Right lobe of liver (tissue), 6 donors: Measurements from ENCODE around the gene RPL18. TPM values are rescaled to one million over a fixed set of nuclear protein-coding genes. Genes with fewer than 3 reads are reported as not detected.

Source experiments
- ATAC-seq, 4 donors: fragments of 200-7000 bp; cut with Tn5 transposase; one replicate each; pipeline ENCODE4 v1.9.1; 2020; ENCODE audit warnings: mild to moderate bottlenecking in 4 of 4, moderate library complexity in 4 of 4
- DNase-seq, 3 donors: peaks; one replicate each; pipeline ENCODE4 v3.0.0-alpha.2; 2020
- H3K27ac ChIP-seq, 3 donors: fragments of 200-600 bp; one replicate each; pipeline ENCODE4 v1.8.0; 2022
- H3K27me3 ChIP-seq, 2 donors: fragments of 200-600 bp; one replicate each; pipeline ENCODE4 v1.8.0; 2022
- H3K36me3 ChIP-seq, 4 donors: fragments of 200-600 bp; sonication (generic) in 1 of 4; one replicate each; pipeline versions ENCODE4 v1.5.1 to v1.8.0; 2017 to 2022; ENCODE audit warnings: control low read depth in 1 of 4
- H3K4me1 ChIP-seq, 4 donors: fragments of 200-600 bp; sonication (generic) in 1 of 4; one replicate each; pipeline versions ENCODE4 v1.5.1 to v1.8.0; 2017 to 2022; ENCODE audit warnings: control low read depth in 1 of 4
- H3K4me3 ChIP-seq, 3 donors: fragments of 200-600 bp; one replicate each; pipeline ENCODE4 v1.8.0; 2022
- H3K9me3 ChIP-seq, 4 donors: fragments of 200-600 bp; sonication (generic) in 1 of 4; one replicate each; pipeline versions ENCODE4 v1.5.1 to v1.8.0; 2017 to 2022; ENCODE audit warnings: control low read depth in 1 of 4
- CTCF ChIP-seq, 4 donors: fragments of 200-600 bp in 3 of 4; fragments of 450-650 bp in 1 of 4; IDR thresholded peaks; one replicate each; pipeline versions ENCODE4 v1.5.1 to v1.8.0; 2016 to 2022; ENCODE audit warnings: antibody characterized with exemption in 4 of 4, mild to moderate bottlenecking in 2 of 4
- POLR2A ChIP-seq: fragments of 450-650 bp; IDR thresholded peaks from one replicate; pipeline ENCODE4 v1.6.1; 2017; ENCODE audit warnings: antibody characterized with exemption, mild to moderate bottlenecking
- WGBS: methylation state at CpG from one replicate; pipeline ENCODE4 v1.1.6; 2018; ENCODE audit warnings: low coverage, low lambda C conversion rate; ENCODE audit not compliant: insufficient coverage; ENCODE audit errors: missing lambda C conversion rate; 5-methylcytosine and 5-hydroxymethylcytosine counted together
- intact Hi-C, 2 donors: fragments of 100-400 bp; cut with DNase I; formaldehyde crosslinking; loops; one replicate each; pipeline versions ENCODE4 v1.11.2 to v1.14.1; 2022
- total RNA-seq, 6 experiments: library from RNA; depleted of rRNA in 2 of 6; stranded (reverse); fragments of >200 nt in 2 of 6; fragmentation: NEBNext Ultra II Directional in 3 of 6; extraction: Animal tissue kit (Norgen Biotek cat#: 25700) in 3 of 6; gene quantifications; one replicate each; pipeline versions ENCODE4 v1.1.0 to v1.2.4, GENCODE V29; 2016 to 2023
- donor health status: DM: no; HTN: yes; CAD: no.
- donor health status: DM: no; HTN: no; CAD: no.
- donor health status: DM: no; HTN: no; CAD: no.
- donor health status: DM: no; HTN: yes; CAD: no.
- donor health status: DM: no; HTN: yes; CAD: no.

The RPL18 gene
- total RNA-seq, 6 experiments from 2014 or later, result 355 to 867 (median 385) TPM

- ATAC-seq, result no peak
- no peaks in the 10 kb centered on the region for H3K9me3 ChIP-seq
- TF ChIP-seq CTCF (IDR thresholded peaks at IDR 0.05) (no peak), POLR2A (no peak)
- no peaks in the 10 kb centered on the region for H3K36me3 ChIP-seq
- no peak overlapping the region for H3K4me3 ChIP-seq
- no peaks in the 10 kb centered on the region for H3K27me3 ChIP-seq
- 76% methylated on average over 2 of the region's 5 CpGs for WGBS
- no peak overlapping the region for H3K27ac ChIP-seq
- no peaks in the 10 kb centered on the region for H3K4me1 ChIP-seq
- DNase-seq, result no peak
- intact Hi-C loops, result no loop called here
Measured at GRCh38 chr19:48651683-48652048, 32.7 kb upstream of the RPL18 start.

GRCh38 chr19:48650974-48651682 is 32.1 kb upstream of the RPL18 start:
- H3K9me3 ChIP-seq, result no peaks in the 10 kb centered on the region
- no peak overlapping the region for H3K27ac ChIP-seq
- intact Hi-C loops, result no loop called here
- DNase-seq (no peak), ATAC-seq (no peak)
- 83% methylated on average over 7 of the region's 12 CpGs for WGBS
- no peak overlapping the region for H3K4me3 ChIP-seq
- no peaks in the 10 kb centered on the region for H3K4me1 ChIP-seq
- H3K36me3 ChIP-seq, result no peaks in the 10 kb centered on the region
- H3K27me3 ChIP-seq, result no peaks in the 10 kb centered on the region
- TF ChIP-seq POLR2A (no peak), CTCF (IDR thresholded peaks at IDR 0.05) (no peak)

DNA sequence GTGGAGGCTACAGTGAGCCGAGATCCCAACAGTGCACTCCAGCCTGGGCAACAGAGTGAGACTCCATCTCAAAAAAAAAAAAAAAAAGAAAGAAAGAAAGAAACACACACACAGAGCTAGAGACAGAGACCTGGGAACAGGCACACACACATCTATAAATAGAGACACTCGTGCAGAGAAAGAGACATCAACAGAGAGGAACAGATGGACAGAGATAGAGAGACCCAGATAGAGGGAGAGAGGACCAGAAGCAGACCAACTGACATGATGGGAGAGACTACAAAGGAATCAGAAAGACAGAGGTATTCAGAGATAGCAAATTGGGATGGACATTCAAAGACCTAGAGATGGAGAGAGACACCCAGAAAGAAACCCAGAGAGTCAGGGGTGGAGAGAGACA is 29.2 kb upstream of the RPL18 start:
- no peaks in the 10 kb centered on the region for H3K9me3 ChIP-seq
- intact Hi-C loops, result no loop called here
- H3K27me3 ChIP-seq, result no peaks in the 10 kb centered on the region
- TF ChIP-seq CTCF (IDR thresholded peaks at IDR 0.05) (no peak), POLR2A (no peak)
- WGBS, result 46% methylated on average over 2 of the region's 2 CpGs
- H3K4me3 ChIP-seq, result no peak overlapping the region
- H3K4me1 ChIP-seq, result peaks cover 0 to 2% (median 0%) of the 10 kb centered on the region in 4 donors
- DNase-seq, result no peak
- H3K27ac ChIP-seq, result no peak overlapping the region
- no peak for ATAC-seq
- H3K36me3 ChIP-seq, result no peaks in the 10 kb centered on the region

DNA sequence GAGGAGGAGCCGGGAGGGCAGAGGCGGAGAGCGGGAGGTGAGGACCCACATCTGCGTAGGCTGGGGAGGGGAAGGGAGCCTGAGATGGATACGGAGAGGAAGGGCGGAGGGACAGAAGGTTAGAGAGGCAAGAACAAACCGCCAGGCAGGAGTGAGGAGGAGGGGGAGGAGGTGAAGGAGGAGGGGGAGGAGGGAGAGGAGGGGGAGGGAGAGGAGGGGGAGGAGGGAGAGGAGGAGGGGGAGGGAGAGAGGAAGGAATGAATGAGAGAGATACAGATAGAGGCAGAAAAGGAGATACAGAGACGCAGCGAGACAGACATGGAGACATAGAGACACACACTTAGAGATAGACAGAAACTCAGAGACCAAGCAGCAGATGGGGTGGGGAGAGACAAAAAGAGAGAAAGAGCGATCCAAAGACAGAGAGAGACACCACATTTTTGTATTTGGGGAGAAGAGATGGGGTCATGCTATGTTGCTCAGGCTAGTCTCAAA is 27.8 kb upstream of the RPL18 start:
- Histone ChIP-seq H3K4me3 (no peak overlapping the region), H3K36me3 (no peaks in the 10 kb centered on the region), H3K27me3 (no peaks in the 10 kb centered on the region), H3K27ac (no peak overlapping the region), H3K4me1 (peaks cover 0 to 2% (median 0%) of the 10 kb centered on the region in 4 donors), H3K9me3 (no peaks in the 10 kb centered on the region)
- no peak for TF ChIP-seq CTCF (IDR thresholded peaks at IDR 0.05)
- ATAC-seq, result no peak
- 12% methylated on average over 10 of the region's 10 CpGs for WGBS
- intact Hi-C loops, result no loop called here
- DNase-seq, result no peak
